Peyer's patch (tissue), 4 donors: ENCODE data around the gene PHKA1. TPM values are rescaled to one million over a fixed set of nuclear protein-coding genes. Genes with fewer than 3 reads are reported as not detected.
A peak's percentile ranks its signal among the peaks of the same experiment; 100 is the strongest.
"Not testable (repeated sequence)": the region's sequence is repeated elsewhere in the genome, so short reads cannot be mapped to it uniquely, and the experiment has no call there.

Source experiments
- DNase-seq, 3 donors: peaks; one replicate each; pipeline ENCODE4 v3.0.0-alpha.2; 2017 to 2019
- H3K27ac ChIP-seq, 4 donors: fragments of 200-600 bp; sonication (generic); one replicate each; pipeline ENCODE4 v1.5.1; 2016 to 2019
- H3K27me3 ChIP-seq, 2 donors: fragments of 200-600 bp; sonication (generic); one replicate each; pipeline ENCODE4 v1.5.1; 2019
- H3K36me3 ChIP-seq, 3 donors: fragments of 200-600 bp; sonication (generic); one replicate each; pipeline ENCODE4 v1.5.1; 2016 to 2019
- H3K4me1 ChIP-seq, 4 donors: fragments of 200-600 bp; sonication (generic); one replicate each; pipeline ENCODE4 v1.5.1; 2016 to 2019
- H3K4me3 ChIP-seq, 4 donors: fragments of 200-600 bp; sonication (generic); 1 replicate in 3 of 4; 2 replicates in 1 of 4; pipeline ENCODE4 v1.5.1; 2016 to 2019; ENCODE audit warnings: mild to moderate bottlenecking in 1 of 4
- H3K9me3 ChIP-seq, 4 donors: fragments of 200-600 bp; sonication (generic); one replicate each; pipeline ENCODE4 v1.5.1; 2016 to 2019; ENCODE audit warnings: mild to moderate bottlenecking in 1 of 4
- POLR2A ChIP-seq, 2 donors: fragments of 450-650 bp; IDR thresholded peaks; one replicate each; pipeline ENCODE4 v1.5.1; 2017; ENCODE audit warnings: antibody characterized with exemption in 2 of 2, mild to moderate bottlenecking in 2 of 2, moderate library complexity in 2 of 2
- total RNA-seq, 4 donors: library from RNA; depleted of rRNA; stranded (reverse); fragments of >200 nt; gene quantifications; one replicate each; pipeline ENCODE4 v1.1.0, GENCODE V29; 2016
- TF ChIP-seq, protein P1 (sequence below), 6 experiments: fragments of 450-650 bp in 4 of 6; fragments of 200-600 bp in 2 of 6; sonication (generic) in 1 of 6; IDR thresholded peaks; one replicate each; pipeline ENCODE4 v1.5.1; 2017 to 2019; ENCODE audit warnings: antibody characterized with exemption in 6 of 6, mild to moderate bottlenecking in 3 of 6, moderate library complexity in 1 of 6

Gene PHKA1
- total RNA-seq, 4 donors from 2014 or later, result 2.5 to 6.3 (median 4.4) TPM

DNA sequence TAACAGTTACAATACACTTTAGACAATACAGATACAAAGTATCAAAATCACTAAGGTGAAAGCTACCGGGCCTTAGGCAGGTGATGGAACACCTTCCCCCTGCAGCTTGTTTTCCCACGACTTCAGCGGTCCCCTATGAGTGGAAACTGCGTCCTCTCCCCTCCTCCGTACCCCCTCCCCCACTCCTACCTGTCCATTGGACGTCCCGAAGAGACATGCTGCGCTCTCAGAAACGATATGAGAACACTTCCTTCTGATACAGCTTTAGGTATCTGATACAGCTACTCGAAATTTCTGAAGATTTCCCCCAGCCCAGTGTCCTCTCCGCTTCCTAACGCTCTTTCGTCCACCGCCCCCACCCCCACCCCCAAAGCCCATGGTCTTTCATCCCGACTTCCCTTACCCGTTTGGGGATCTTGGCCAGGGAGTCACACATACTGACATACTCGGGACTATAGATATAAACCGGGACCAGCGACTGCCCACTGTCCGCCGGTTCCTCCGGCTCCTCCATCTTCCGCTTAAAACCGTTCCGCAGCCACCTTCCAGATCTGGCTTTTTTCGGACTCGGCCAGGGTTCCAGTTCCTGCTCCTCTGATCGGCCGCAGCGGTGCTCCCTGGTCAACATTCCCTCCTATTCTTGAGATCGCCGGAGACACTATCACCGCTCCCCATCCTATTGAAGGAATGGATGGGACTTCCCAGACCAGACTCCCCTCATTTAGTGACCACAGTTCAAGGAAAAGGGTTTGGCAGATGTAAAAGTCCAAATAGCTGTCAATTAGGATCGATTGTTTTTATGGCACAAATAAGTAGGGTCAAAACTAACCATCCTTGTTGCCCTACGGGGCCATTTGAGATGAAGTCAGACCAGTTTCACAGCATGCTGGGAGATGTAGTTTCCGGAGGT lies 141.6 kb downstream of the PHKA1 start, which contains the start of gene HDAC8:
Gene HDAC8, minus strand, starts transcription at position 596 of the 910 bp plus-strand sequence. Its CDS starts 82 bp downstream, at position 514.
- H3K27ac ChIP-seq, result peak within 1 kb of the TSS; percentile 48 to 67 (median 64)
- DNase-seq, result peak; percentile 57 to 73 (median 57)
- peaks cover 0 to 3% (median 0%) of the 10 kb centered on the region in 3 donors for H3K36me3 ChIP-seq
- no peak for TF ChIP-seq POLR2A (IDR thresholded peaks at IDR 0.05)
- TF ChIP-seq, protein P1, sequence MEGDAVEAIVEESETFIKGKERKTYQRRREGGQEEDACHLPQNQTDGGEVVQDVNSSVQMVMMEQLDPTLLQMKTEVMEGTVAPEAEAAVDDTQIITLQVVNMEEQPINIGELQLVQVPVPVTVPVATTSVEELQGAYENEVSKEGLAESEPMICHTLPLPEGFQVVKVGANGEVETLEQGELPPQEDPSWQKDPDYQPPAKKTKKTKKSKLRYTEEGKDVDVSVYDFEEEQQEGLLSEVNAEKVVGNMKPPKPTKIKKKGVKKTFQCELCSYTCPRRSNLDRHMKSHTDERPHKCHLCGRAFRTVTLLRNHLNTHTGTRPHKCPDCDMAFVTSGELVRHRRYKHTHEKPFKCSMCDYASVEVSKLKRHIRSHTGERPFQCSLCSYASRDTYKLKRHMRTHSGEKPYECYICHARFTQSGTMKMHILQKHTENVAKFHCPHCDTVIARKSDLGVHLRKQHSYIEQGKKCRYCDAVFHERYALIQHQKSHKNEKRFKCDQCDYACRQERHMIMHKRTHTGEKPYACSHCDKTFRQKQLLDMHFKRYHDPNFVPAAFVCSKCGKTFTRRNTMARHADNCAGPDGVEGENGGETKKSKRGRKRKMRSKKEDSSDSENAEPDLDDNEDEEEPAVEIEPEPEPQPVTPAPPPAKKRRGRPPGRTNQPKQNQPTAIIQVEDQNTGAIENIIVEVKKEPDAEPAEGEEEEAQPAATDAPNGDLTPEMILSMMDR (IDR thresholded peaks at IDR 0.05), result no peak
- no peaks in the 10 kb centered on the region for H3K27me3 ChIP-seq
- H3K4me3 ChIP-seq, result peak within 1 kb of the TSS; percentile 49 to 71 (median 64)
- H3K9me3 ChIP-seq, result no peaks in the 10 kb centered on the region
- no peaks in the 10 kb centered on the region for H3K4me1 ChIP-seq

DNA sequence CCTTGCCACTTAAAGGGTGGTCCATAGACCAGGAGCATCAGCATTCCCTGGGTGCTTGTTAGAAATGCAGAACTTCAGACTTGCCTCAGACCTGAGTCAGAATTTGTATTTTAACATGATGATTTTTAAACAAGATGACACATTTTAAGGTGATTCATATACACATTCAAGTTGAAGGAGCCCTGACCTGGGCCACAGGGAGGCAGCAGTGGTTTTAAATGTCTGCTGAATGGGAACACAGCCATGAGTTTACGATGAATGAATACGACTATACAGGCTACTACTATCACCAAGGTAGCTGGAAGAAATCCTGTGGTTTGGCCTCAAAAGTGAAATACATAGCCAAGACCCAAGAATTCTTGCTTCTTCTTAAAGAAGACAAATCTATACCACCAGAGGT lies 144.3 kb downstream of the PHKA1 start:
- DNase-seq, result no peak
- Histone ChIP-seq H3K4me3 (no peak overlapping the region), H3K27ac (no peak overlapping the region), H3K27me3 (no peaks in the 10 kb centered on the region), H3K9me3 (no peaks in the 10 kb centered on the region), H3K36me3 (peaks cover 0 to 29% (median 0%) of the 10 kb centered on the region in 3 donors), H3K4me1 (no peaks in the 10 kb centered on the region)
- TF ChIP-seq POLR2A (IDR thresholded peaks at IDR 0.05), result no peak
- TF ChIP-seq, protein P1 (IDR thresholded peaks at IDR 0.05), result no peak

DNA sequence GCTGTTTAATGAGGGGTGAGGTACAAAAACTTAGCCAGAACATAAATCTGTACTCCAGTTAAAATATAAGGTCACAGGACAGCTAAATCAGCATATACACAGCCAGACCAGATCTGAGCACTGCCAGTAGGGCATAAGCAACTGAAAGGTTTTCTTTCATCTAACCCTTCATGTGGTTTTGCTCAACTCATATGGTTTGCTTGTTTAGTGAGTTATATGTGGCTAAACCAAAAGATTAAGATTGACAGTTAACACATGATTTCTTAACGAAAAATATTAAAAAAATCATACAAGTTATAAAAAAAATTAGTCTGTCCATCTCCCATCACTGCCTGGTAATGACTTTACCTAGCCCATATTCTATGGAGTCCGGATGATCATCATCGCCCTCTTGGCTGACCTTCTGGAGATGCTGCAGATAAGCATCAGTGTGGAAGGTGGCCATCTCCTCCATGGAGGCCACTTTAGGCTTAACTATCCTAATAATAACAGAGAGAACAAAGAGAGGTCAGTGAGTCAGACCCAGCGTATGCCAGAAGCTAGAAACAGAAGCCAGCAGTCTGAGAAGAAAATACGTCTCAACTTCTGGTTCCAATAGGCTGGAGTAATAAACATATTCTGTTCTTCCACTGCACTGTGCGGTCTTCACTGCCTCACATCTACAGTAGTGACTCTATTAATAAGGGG lies 145.6 kb downstream of the PHKA1 start:
- TF ChIP-seq, protein P1 (IDR thresholded peaks at IDR 0.05), result no peak
- TF ChIP-seq POLR2A (IDR thresholded peaks at IDR 0.05), result no peak

DNA sequence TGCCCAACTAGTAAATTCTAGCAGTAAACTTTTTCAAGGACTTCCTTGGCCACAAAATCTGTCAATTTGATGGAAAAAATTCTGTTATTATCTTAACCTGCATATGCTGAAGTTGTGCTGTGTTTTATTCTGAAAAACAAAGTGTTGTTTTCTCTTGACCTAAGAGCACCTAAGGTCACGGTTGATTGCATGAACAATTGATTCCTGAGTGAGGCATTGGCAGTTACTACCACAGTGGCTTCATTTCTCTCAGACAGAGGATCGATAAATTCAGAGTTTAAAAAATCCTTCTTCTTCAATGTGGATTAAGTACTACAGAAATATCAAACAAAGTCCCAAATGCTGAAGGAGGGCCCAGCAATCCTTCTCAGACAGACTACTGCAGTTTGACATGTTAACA lies 147.7 kb downstream of the PHKA1 start:
- Histone ChIP-seq H3K27ac (no peak overlapping the region), H3K27me3 (no peaks in the 10 kb centered on the region), H3K36me3 (peaks cover 0 to 29% (median 0%) of the 10 kb centered on the region in 3 donors), H3K4me1 (no peaks in the 10 kb centered on the region), H3K9me3 (no peaks in the 10 kb centered on the region), H3K4me3 (no peak overlapping the region)
- TF ChIP-seq POLR2A (IDR thresholded peaks at IDR 0.05), result no peak
- TF ChIP-seq, protein P1 (IDR thresholded peaks at IDR 0.05), result no peak
- no peak for DNase-seq

More for the DNA sequence above, 145.6 kb downstream of the PHKA1 start:
- H3K27ac ChIP-seq, result no peak overlapping the region
- peaks cover 0 to 29% (median 0%) of the 10 kb centered on the region in 3 donors for H3K36me3 ChIP-seq
- H3K27me3 ChIP-seq, result no peaks in the 10 kb centered on the region
- no peaks in the 10 kb centered on the region for H3K4me1 ChIP-seq
- no peak overlapping the region for H3K4me3 ChIP-seq
- H3K9me3 ChIP-seq, result no peaks in the 10 kb centered on the region
- DNase-seq, result no peak

DNA sequence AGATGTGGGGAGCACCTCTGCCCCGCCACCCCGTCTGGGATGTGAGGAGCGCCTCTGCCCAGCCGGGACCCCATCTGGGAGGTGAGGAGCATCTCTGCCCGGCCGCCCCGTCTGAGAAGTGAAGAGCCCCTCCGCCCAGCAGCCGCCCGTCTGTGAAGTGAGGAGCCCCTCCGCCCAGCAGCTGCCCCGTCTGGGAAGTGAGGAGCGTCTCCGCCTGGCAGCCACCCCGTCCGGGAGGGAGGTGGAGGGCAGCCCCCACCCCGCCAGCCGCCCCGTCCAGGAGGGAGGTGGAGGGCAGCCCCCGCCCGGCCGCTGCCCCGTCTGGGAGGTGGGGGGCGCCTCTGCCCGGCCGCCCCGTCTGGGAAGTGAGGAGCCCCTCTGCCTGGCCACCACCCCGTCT lies 154.5 kb downstream of the PHKA1 start:
- H3K9me3 ChIP-seq, H3K36me3 ChIP-seq, DNase-seq, H3K27ac ChIP-seq, H3K4me1 ChIP-seq, H3K27me3 ChIP-seq, H3K4me3 ChIP-seq: not testable (repeated sequence)
